Activated naive CD4-positive, alpha-beta T cell treated with Interleukin-2 at 50 U/mL for 16 hours (primary cell): ENCODE measurements around the gene BUB1.
"Not testable (repeated sequence)": the region's sequence is repeated elsewhere in the genome, so short reads cannot be mapped to it uniquely, and the experiment has no call there.

Experiments used
- DNase-seq: peaks from one replicate; pipeline ENCODE4 v3.0.0-alpha.2; 2020

BUB1 gene

DNA sequence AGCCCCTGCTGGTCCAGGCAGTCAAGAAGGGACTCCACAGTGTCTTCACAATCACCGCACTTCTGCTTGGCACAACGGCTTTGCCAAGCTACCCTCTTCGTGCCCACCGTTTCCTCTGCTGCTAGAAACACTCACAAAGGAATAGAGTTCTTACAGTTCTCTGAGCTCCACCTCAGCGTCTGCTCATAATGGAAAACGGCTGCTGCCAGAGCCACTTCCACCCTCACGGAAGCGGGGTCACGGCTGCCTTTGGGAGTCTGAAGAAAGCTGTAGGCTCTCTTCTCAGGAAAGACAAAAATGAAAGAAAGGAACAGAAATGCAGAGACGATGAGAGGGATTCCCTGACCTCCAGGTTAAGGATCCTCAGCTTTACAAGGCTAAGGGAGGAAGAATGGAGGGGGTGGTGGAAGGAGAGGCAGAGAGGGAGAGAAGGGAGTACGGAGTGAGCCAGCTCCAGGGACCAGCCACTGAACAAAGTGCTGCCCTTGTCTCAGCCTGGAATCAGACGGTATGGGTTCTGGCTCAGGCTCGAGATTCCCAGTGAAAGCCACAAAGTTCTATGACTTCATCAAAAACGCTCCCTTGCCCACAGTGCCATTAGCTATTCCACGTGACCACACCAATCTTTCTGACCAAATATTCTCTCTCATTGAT is 88.1 kb downstream of the BUB1 start:
- DNase-seq, result not testable (repeated sequence)

DNA sequence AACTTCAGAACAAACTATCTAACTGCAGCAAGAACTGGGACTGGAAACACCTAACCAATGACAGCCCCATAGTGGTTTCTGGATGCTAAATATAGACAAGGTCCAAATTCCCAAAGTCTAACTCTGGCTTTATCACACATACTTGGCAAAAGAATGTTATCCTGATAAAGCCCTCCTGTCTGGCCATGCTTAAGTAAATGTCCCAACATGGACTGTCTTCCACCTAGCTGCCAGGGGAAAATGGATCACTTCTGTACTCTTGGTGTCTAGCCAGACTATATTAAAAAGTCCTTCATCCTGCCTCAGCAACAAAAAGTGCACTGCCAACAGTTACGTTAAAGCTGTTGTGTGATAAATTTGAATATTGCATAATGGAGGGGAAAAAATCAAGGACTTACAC is 89.3 kb downstream of the BUB1 start:
- not testable (repeated sequence) for DNase-seq
